BJ (cell line): ENCODE data around the gene FAM228A. TPM values are rescaled to one million over a fixed set of nuclear protein-coding genes. Genes with fewer than 3 reads are reported as not detected.
"Not testable (repeated sequence)": the region's sequence is repeated elsewhere in the genome, so short reads cannot be mapped to it uniquely, and the experiment has no call there.

Source experiments
- CTCF ChIA-PET: fragments of 350-600 bp; formaldehyde crosslinking; extraction: SDS; loops from one replicate; lab custom pipeline; 2021; ENCODE audit warnings: antibody characterized with exemption, inconsistent platforms; lab: Yijun Ruan, JAX
- POLR2A ChIA-PET: fragments of 300-600 bp; sonication (Branson Sonifier 250); formaldehyde crosslinking; extraction: SDS; loops from one replicate; lab custom pipeline; 2021; ENCODE audit warnings: antibody characterized with exemption; lab: Charles Lee
- DNase-seq: peaks from one replicate; pipeline ENCODE4 v3.0.0-alpha.2; 2011; ENCODE audit warnings: low read depth
- H3K27me3 ChIP-seq: 2 replicates; pipeline ENCODE4 v1.6.0; 2011; ENCODE audit warnings: low read length; ENCODE audit not compliant: control insufficient read depth, insufficient read depth
- H3K36me3 ChIP-seq: 2 replicates; pipeline ENCODE4 v1.5.1; 2011; ENCODE audit warnings: low read length; ENCODE audit not compliant: control insufficient read depth, insufficient read depth
- H3K4me3 ChIP-seq: 2 replicates; pipeline ENCODE4 v1.5.1; 2011; ENCODE audit warnings: low read depth, mild to moderate bottlenecking, control low read depth, low read length
- CTCF ChIP-seq: IDR thresholded peaks from 2 replicates; pipeline ENCODE4 v1.5.1; 2011; ENCODE audit warnings: low read depth, mild to moderate bottlenecking, control low read depth, inconsistent platforms, low read length, moderate library complexity; ENCODE audit not compliant: insufficient read depth
- polyA plus RNA-seq: library from polyadenylated mRNA; depleted of rRNA; stranded (reverse); fragments of >200 nt; gene quantifications from 2 replicates; pipeline ENCODE4 v1.2.3, GENCODE V29; 2011

Gene FAM228A
- polyA plus RNA-seq, 1 experiment = 0.23 TPM

DNA sequence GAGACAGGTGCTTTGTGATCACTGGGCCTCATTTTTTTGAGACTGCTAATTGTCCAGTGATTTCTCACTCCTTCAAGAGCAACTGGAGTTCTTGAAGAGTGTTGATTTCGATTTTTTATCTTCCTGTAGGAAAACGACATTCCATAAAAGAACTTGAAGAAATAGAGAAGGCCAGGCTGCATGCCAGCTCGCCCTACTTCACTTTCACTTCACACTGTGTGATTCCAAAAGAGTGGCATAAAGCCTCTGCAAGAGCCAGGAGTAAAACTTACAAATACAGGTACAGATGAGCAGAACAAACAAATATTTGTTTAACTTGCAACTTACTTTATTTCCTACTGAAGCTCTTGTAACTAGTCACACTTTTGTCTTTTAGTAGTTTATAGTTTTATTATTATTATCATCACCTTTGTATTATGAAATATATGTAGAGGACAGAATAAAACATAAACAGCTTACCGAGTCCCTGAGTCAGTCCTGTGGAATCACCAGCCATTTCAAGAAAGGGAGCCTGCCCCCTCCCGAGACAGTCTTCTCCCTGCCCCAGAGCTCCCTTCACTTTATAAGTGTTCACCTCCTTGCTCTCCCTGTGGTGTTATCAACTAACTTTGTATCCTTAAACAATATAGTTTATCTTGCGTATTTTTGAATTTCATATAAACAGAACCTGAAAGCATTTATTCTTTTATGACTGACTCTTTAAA lies 8.7 kb downstream of the FAM228A start:
- ChIA-PET CTCF (interaction anchor here (0.6 to 0.9 kb wide), 5 partner anchors 20 to 405 kb away, joined by 3 read pairs; partner anchors contain the start of gene TP53I3), POLR2A (no interaction called here)
- Histone ChIP-seq H3K27me3 (no peaks in the 10 kb centered on the region), H3K4me3 (no peak overlapping the region), H3K36me3 (no peaks in the 10 kb centered on the region)
- TF ChIP-seq CTCF = no peak
- DNase-seq = no peak

- Histone ChIP-seq H3K36me3 (no peaks in the 10 kb centered on the region), H3K4me3 (no peak overlapping the region), H3K27me3 (no peaks in the 10 kb centered on the region)
- CTCF ChIA-PET = no interaction called here
- no peak for TF ChIP-seq CTCF
- POLR2A ChIA-PET = no interaction called here
- DNase-seq = no peak
Measured at GRCh38 chr2:24189551-24189950, 14.7 kb downstream of the FAM228A start.

DNA sequence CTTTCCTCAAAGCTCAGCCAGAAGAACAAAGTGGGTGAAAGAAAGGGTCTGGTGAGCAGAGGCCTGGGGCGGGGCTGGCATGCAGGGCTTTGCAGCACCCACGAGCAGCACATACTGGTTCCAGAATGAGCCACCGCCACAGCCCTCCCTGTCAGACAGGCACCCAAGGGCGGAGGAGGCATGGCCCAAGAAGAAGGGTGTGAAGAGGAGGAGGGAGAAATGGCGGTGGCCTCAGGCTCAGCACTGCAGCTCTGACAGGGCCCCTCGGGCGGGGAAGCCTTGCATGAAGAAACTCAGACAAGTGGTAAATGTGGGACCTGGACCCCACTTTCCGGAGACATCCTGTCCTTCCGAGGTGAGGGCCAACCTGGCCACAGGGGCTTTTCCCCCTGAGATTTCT lies 15.7 kb downstream of the FAM228A start:
- no peak overlapping the region for H3K4me3 ChIP-seq
- CTCF ChIA-PET = interaction anchor here (1.1 to 1.6 kb wide), 2 partner anchors 11 to 16 kb away, joined by 3 read pairs; no protein-coding TSS in a partner anchor
- no peaks in the 10 kb centered on the region for H3K27me3 ChIP-seq
- DNase-seq = no peak
- H3K36me3 ChIP-seq = no peaks in the 10 kb centered on the region
- no peak for TF ChIP-seq CTCF
- POLR2A ChIA-PET = no interaction called here

DNA sequence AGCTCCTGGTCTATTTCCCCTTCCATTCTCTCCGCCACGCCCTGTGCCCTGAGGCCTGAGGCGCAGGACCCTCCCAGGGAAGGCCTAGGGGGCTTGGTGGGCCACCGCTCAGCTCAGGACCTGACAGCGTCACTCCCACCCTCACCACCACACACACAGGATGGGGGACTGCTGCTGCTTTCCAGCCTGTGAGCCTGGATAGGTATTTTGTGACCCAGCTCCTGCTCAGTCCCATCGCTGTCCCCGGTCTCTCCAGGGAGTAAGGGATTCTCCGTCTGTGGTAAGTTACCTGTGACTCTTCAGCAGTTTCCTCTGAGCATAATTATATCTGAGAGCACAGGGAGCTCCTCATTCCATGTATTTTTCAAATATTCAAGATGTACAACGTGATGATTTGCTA lies 16.3 kb downstream of the FAM228A start:
- Histone ChIP-seq H3K36me3 (no peaks in the 10 kb centered on the region), H3K4me3 (no peak overlapping the region), H3K27me3 (no peaks in the 10 kb centered on the region)
- no peak for DNase-seq
- POLR2A ChIA-PET = no interaction called here
- no peak for TF ChIP-seq CTCF
- CTCF ChIA-PET = interaction anchor here (1.1 to 1.6 kb wide), 2 partner anchors 12 to 15 kb away, joined by 3 read pairs; no protein-coding TSS in a partner anchor

DNA sequence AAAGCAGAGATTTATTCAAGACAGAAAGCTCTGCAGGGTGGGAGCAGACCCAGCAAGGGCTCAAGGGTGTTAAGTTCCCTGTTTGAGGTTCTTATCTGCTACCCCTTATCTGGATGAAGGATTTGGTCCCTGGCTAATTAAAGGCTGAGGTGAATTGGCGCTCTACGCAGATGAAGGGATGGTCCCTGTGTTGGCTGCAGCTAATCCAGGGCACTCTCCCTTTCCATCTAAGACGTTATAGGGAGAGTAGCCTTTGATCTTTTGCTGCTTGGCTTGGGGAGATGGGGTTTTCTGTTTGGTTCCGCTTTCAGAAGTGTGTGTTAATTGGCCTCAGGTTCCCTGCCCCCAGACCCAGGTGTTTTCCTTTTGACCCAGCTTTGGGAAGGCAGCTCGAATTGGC lies 17.0 kb downstream of the FAM228A start:
- ChIA-PET POLR2A (no interaction called here), CTCF (no interaction called here)
- Histone ChIP-seq H3K27me3 (no peaks in the 10 kb centered on the region), H3K4me3 (no peak overlapping the region), H3K36me3 (no peaks in the 10 kb centered on the region)
- DNase-seq = no peak
- no peak for TF ChIP-seq CTCF

GRCh38 chr2:24197213-24197612 lies 22.4 kb downstream of the FAM228A start:
- CTCF ChIA-PET, DNase-seq, POLR2A ChIA-PET: not testable (repeated sequence)

More at GRCh38 chr2:24197213-24197612, 22.4 kb downstream of the FAM228A start:
- H3K36me3 ChIP-seq, H3K4me3 ChIP-seq, H3K27me3 ChIP-seq: not testable (repeated sequence)
